ENCODE data around the gene CACNG7.

CACNG7 gene

GRCh38 chr19:53983457-53984289 is 74.6 kb downstream of the CACNG7 start:
- ATAC-seq, result no peak

GRCh38 chr19:53985863-53986262 is 76.8 kb downstream of the CACNG7 start:
- ATAC-seq, result no peak

More at GRCh38 chr19:53983457-53984289, 74.6 kb downstream of the CACNG7 start:
- TF ChIP-seq SNAI2 (CRISPR knock-in tag; IDR thresholded peaks at IDR 0.05) (no peak), GLIS3 (CRISPR knock-in tag; IDR thresholded peaks at IDR 0.05) (no peak), PPARA (CRISPR knock-in tag; IDR thresholded peaks at IDR 0.05; ENCODE audit: borderline replicate concordance) (no peak), POU6F1 (CRISPR knock-in tag; IDR thresholded peaks at IDR 0.05; ENCODE audit: borderline replicate concordance, low read depth) (no peak), TSHZ2 (CRISPR knock-in tag; IDR thresholded peaks at IDR 0.05) (no peak), OSR1 (CRISPR knock-in tag; IDR thresholded peaks at IDR 0.05) (no peak), ZNF565 (CRISPR knock-in tag; conservative IDR thresholded peaks at IDR 0.05; ENCODE audit: low read depth) (no peak), TOX (CRISPR knock-in tag; IDR thresholded peaks at IDR 0.05; ENCODE audit: borderline replicate concordance) (no peak), ZC3H10 (CRISPR knock-in tag; IDR thresholded peaks at IDR 0.05) (no peak), ZNF8 (CRISPR knock-in tag; IDR thresholded peaks at IDR 0.05) (no peak)

GRCh38 chr19:53988981-53989380 is 79.9 kb downstream of the CACNG7 start:
- TF ChIP-seq ZFP30 (CRISPR knock-in tag; IDR thresholded peaks at IDR 0.05) (no peak), CREB5 (CRISPR knock-in tag; IDR thresholded peaks at IDR 0.05; ENCODE audit: low read depth) (no peak), TCF4 (CRISPR knock-in tag; IDR thresholded peaks at IDR 0.05; ENCODE audit: borderline replicate concordance) (no peak), CSDC2 (CRISPR knock-in tag; IDR thresholded peaks at IDR 0.05) (no peak), ZFP3 (CRISPR knock-in tag; IDR thresholded peaks at IDR 0.05) (no peak), TOX (CRISPR knock-in tag; IDR thresholded peaks at IDR 0.05; ENCODE audit: borderline replicate concordance) (no peak), PPARA (CRISPR knock-in tag; IDR thresholded peaks at IDR 0.05; ENCODE audit: borderline replicate concordance) (no peak), ISL1 (CRISPR knock-in tag; IDR thresholded peaks at IDR 0.05) (no peak), ARNTL (CRISPR knock-in tag; IDR thresholded peaks at IDR 0.05; ENCODE audit: borderline replicate concordance, low read depth) (no peak), BACH2 (CRISPR knock-in tag; IDR thresholded peaks at IDR 0.05; ENCODE audit: borderline replicate concordance) (no peak), CSRNP3 (CRISPR knock-in tag; IDR thresholded peaks at IDR 0.05) (no peak), SNAI2 (CRISPR knock-in tag; IDR thresholded peaks at IDR 0.05) (no peak), ZNF70 (CRISPR knock-in tag; IDR thresholded peaks at IDR 0.05) (no peak), TSHZ2 (CRISPR knock-in tag; IDR thresholded peaks at IDR 0.05) (no peak), GLIS3 (CRISPR knock-in tag; IDR thresholded peaks at IDR 0.05) (no peak)
- ATAC-seq, result no peak

More at GRCh38 chr19:53985863-53986262, 76.8 kb downstream of the CACNG7 start:
- TF ChIP-seq OSR1 (CRISPR knock-in tag; IDR thresholded peaks at IDR 0.05), result no peak
